ENCODE measurements around the gene RIPOR3.
"Not testable (repeated sequence)": the region's sequence is repeated elsewhere in the genome, so short reads cannot be mapped to it uniquely, and the experiment has no call there.

Gene RIPOR3

DNA sequence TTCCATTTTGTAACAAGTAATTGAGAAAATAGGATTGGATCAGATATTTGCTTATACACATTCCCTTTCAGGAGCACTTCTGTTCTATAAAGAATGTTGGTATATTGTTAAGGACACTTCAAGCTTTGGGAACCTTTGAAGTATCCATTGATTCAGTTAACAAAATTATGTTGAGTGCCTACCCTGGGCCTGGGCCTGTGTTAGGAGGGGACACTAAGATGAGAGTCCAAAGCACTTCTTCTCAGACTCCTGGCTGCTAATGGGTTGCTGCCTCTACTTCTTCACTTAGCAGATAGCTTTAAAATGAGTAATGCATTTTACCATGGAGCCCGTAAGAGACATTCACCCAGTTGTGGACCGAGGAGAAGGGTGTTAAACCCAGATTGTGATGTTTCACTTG, 140.8 kb downstream of the RIPOR3 start:
- no peaks in the 10 kb centered on the region for H3K9me3 ChIP-seq (ENCODE audit: control insufficient read depth, insufficient read depth, low read length)
- WGBS (ENCODE audit: insufficient coverage, insufficient read length) = no CpG with 5 or more reads among the region's 2 CpGs
- H3K36me3 ChIP-seq (ENCODE audit: control insufficient read depth, insufficient read depth, low read length) = no peaks in the 10 kb centered on the region
- no peak overlapping the region for H3K4me3 ChIP-seq (ENCODE audit: low read length)
- no peak overlapping the region for H3K27ac ChIP-seq (ENCODE audit: low read length)
- no peaks in the 10 kb centered on the region for H3K4me1 ChIP-seq (ENCODE audit: control insufficient read depth, insufficient read depth, low read length)
- no peaks in the 10 kb centered on the region for H3K27me3 ChIP-seq (ENCODE audit: control insufficient read depth, insufficient read depth, low read length)
- DNase-seq (ENCODE audit: low read depth, low spot score) = no peak

DNA sequence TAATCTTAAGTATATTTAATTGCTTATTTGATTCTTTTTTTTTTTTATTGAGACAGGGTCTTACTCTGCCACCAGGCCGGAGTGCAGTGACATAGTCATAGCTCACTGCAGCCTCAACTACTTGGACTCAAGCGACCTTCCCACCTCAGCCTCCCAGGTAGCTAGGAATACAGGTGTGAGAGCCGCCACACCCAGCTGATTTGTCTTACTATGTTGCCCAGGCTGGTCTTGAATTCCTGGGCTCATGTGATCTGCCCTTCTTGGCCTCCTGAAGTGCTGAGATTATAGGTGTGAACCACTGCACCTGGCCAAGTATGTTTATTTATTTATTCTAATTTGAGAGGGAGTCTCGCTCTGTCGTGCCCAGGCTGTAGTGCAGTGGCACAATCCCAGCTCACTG, 142.9 kb downstream of the RIPOR3 start:
- Histone ChIP-seq H3K27me3 (ENCODE audit: control insufficient read depth, insufficient read depth, low read length) (no peaks in the 10 kb centered on the region), H3K4me1 (ENCODE audit: control insufficient read depth, insufficient read depth, low read length) (no peaks in the 10 kb centered on the region), H3K4me3 (ENCODE audit: low read length) (no peak overlapping the region), H3K27ac (ENCODE audit: low read length) (no peak overlapping the region), H3K9me3 (ENCODE audit: control insufficient read depth, insufficient read depth, low read length) (no peaks in the 10 kb centered on the region), H3K36me3 (ENCODE audit: control insufficient read depth, insufficient read depth, low read length) (no peaks in the 10 kb centered on the region)
- DNase-seq (ENCODE audit: low read depth, low spot score) = no peak
- WGBS (ENCODE audit: insufficient coverage, insufficient read length) = no CpG with 5 or more reads among the region's 5 CpGs

DNA sequence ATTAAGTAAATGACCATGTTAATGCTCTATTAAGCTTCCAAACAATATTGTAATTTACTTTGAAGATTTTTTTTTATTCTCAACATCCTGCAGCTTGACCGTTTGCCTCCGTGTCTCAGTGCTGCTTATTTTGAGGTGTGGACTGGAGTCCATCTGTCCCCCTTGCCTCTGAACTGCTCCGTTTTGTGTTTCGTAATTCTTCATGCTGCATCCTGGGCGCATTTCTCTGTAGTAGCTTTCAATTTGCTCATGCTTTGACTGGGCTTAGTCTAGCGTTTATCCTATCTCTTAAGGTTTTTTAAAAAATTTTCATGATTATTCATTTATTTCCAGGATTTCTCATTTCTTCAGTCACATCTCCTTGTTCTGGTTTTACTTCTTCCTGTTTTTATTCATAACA, 143.4 kb downstream of the RIPOR3 start:
- WGBS (ENCODE audit: insufficient coverage, insufficient read length) = no CpG with 5 or more reads among the region's 6 CpGs
- no peaks in the 10 kb centered on the region for H3K27me3 ChIP-seq (ENCODE audit: control insufficient read depth, insufficient read depth, low read length)
- no peaks in the 10 kb centered on the region for H3K36me3 ChIP-seq (ENCODE audit: control insufficient read depth, insufficient read depth, low read length)

DNA sequence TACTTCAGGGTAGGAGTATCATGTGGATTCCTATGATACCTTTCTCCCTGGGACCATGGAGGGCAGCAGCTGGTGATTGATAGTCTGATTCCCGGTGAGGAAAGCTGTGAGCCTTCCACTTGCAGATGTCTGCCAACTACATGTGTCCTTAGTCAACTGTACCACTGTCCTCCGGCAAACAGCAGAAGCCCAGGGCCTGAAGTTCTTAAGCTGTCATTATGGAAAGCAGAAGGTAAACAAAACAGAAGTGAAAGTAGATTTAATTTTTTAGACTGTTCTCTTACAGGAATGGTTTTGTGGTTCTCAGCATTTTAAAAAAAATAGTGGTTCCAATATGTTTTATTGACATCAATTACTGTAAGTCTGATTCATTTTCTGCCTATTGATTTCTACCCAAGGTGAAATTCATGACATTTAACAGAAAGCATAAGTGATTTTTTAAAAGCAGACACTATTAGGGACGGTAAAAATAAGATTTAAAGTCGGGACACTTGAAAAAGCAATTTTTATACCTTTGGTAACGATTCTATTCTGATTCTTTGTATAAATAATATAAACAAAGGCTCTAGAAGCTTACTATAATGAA, 144.5 kb downstream of the RIPOR3 start:
- H3K9me3 ChIP-seq (ENCODE audit: control insufficient read depth, insufficient read depth, low read length) = no peaks in the 10 kb centered on the region
- no peaks in the 10 kb centered on the region for H3K4me1 ChIP-seq (ENCODE audit: control insufficient read depth, insufficient read depth, low read length)
- no peak for DNase-seq (ENCODE audit: low read depth, low spot score)
- H3K27ac ChIP-seq (ENCODE audit: low read length) = no peak overlapping the region
- H3K27me3 ChIP-seq (ENCODE audit: control insufficient read depth, insufficient read depth, low read length) = no peaks in the 10 kb centered on the region
- H3K36me3 ChIP-seq (ENCODE audit: control insufficient read depth, insufficient read depth, low read length) = no peaks in the 10 kb centered on the region
- no peak overlapping the region for H3K4me3 ChIP-seq (ENCODE audit: low read length)
- no CpG with 5 or more reads among the region's 5 CpGs for WGBS (ENCODE audit: insufficient coverage, insufficient read length)

More for the DNA sequence above, 143.4 kb downstream of the RIPOR3 start:
- Histone ChIP-seq H3K4me1 (ENCODE audit: control insufficient read depth, insufficient read depth, low read length) (no peaks in the 10 kb centered on the region), H3K27ac (ENCODE audit: low read length) (no peak overlapping the region), H3K9me3 (ENCODE audit: control insufficient read depth, insufficient read depth, low read length) (no peaks in the 10 kb centered on the region), H3K4me3 (ENCODE audit: low read length) (no peak overlapping the region)
- no peak for DNase-seq (ENCODE audit: low read depth, low spot score)

DNA sequence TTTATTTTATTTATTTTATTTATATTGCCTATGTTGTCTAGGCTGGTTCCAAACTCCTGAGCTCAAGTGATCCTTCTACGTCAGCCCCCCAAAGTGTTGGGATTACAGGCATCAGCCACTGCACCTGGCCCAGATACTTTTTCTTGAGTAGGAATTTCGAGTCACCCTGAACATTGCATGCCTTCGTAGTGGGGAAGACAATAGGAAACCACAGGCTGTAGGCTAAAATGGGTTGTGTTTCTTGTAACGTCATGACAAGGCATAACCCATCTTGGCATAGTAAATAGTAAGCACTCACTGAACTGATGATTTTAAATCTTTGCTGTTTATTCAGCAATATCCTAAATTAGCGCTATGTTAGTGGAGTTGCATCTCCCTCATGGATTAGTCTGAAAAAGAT, 146.2 kb downstream of the RIPOR3 start:
- Histone ChIP-seq H3K9me3 (ENCODE audit: control insufficient read depth, insufficient read depth, low read length) (no peaks in the 10 kb centered on the region), H3K27ac (ENCODE audit: low read length) (no peak overlapping the region), H3K27me3 (ENCODE audit: control insufficient read depth, insufficient read depth, low read length) (no peaks in the 10 kb centered on the region), H3K4me3 (ENCODE audit: low read length) (no peak overlapping the region), H3K4me1 (ENCODE audit: control insufficient read depth, insufficient read depth, low read length) (no peaks in the 10 kb centered on the region), H3K36me3 (ENCODE audit: control insufficient read depth, insufficient read depth, low read length) (no peaks in the 10 kb centered on the region)
- no peak for DNase-seq (ENCODE audit: low read depth, low spot score)
- WGBS (ENCODE audit: insufficient coverage, insufficient read length) = no CpG with 5 or more reads among the region's 5 CpGs

DNA sequence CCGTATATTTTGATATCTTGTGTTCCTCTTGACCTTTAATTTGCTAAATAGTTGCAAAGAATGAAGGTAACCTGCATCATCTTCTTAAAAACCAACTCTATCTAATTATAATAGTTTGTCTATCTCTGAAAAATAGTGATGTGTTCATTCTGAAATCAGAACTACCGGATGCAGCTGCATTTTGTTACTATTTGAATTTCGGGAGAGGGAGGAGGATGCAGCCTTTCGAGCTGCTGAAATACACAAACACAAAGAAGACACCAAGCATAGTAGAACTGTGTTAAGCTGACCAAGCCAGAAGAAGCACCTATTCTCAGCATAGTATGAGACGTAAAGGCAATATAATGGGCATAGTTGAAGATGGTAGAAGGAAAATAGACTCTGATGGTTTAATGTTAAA, 148.0 kb downstream of the RIPOR3 start:
- no peak for DNase-seq (ENCODE audit: low read depth, low spot score)
- Histone ChIP-seq H3K4me3 (ENCODE audit: low read length) (no peak overlapping the region), H3K9me3 (ENCODE audit: control insufficient read depth, insufficient read depth, low read length) (no peaks in the 10 kb centered on the region), H3K27me3 (ENCODE audit: control insufficient read depth, insufficient read depth, low read length) (no peaks in the 10 kb centered on the region), H3K27ac (ENCODE audit: low read length) (no peak overlapping the region), H3K36me3 (ENCODE audit: control insufficient read depth, insufficient read depth, low read length) (no peaks in the 10 kb centered on the region), H3K4me1 (ENCODE audit: control insufficient read depth, insufficient read depth, low read length) (no peaks in the 10 kb centered on the region)
- WGBS (ENCODE audit: insufficient coverage, insufficient read length) = no CpG with 5 or more reads among the region's 5 CpGs

DNA sequence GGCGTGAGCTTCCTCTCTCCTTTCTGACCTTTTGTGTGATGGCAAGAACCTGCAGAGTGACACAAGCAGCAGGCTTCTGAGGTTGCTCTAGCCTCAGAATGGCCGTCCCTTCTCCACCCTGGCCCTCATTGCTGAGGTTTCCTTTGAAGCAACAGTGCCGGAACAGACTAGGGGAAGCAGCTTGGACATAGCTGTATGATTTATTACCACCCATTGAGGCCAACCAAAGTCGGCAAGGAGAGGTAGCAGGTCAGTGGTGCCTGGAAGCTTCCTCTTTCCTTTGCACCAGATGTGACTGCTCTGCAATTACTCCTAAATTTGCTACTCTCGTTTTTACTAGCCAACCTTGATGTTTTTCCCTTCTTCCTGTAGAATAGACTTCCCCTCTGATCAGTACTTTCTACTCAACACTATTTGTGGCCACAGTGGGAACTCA, 149.7 kb downstream of the RIPOR3 start:
- no peaks in the 10 kb centered on the region for H3K9me3 ChIP-seq (ENCODE audit: control insufficient read depth, insufficient read depth, low read length)
- no peaks in the 10 kb centered on the region for H3K36me3 ChIP-seq (ENCODE audit: control insufficient read depth, insufficient read depth, low read length)
- no peaks in the 10 kb centered on the region for H3K27me3 ChIP-seq (ENCODE audit: control insufficient read depth, insufficient read depth, low read length)
- no peaks in the 10 kb centered on the region for H3K4me1 ChIP-seq (ENCODE audit: control insufficient read depth, insufficient read depth, low read length)
- no peak overlapping the region for H3K27ac ChIP-seq (ENCODE audit: low read length)
- no CpG with 5 or more reads among the region's 5 CpGs for WGBS (ENCODE audit: insufficient coverage, insufficient read length)
- H3K4me3 ChIP-seq (ENCODE audit: low read length) = no peak overlapping the region
- no peak for DNase-seq (ENCODE audit: low read depth, low spot score)

DNA sequence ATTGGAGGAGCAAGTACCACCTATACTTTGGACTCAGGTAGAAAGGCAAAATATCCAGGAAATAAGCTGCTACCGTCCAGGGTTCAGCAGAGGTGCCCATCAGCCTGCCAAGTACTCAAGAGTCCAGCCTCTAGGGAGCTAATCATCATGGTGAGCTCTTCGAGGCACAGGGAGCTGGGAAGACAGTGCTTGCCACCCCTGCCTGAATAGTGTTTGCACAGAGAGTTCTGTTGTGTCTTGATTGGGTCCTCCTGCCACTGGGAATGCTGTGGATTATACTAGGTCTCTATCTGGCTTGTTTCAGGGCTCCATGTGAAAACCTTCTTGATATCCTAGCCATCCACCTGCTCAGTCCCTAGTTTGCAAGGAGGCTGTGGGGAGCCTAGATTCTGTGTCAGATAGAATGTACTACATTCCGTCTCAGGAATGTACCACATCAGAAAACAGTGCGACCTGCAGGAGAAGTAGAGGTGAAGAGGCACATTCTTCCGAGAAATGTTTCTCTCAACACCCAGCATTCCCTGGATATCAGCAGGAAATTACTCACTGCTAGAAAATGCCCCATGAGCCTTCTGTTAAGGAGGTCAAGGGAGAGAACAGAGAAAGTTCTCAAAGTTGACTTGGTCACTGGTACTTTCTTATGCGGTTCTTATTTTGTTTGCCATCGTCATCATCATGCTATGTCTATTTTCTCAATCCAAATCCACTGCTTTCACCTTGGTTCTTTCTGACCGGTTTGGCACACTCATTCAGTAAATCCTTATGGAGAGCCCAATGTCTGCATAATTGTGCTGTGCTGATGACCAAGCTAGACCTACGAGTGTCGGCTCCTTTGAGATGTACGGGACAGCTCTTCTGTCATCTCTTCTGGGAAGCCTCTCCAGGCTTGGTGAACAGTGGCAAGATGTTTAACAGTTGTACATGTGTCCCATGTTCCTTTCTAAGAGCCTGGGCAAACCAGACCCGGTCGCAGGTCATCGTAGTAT, 150.4 kb downstream of the RIPOR3 start:
- Histone ChIP-seq H3K27me3 (ENCODE audit: control insufficient read depth, insufficient read depth, low read length) (no peaks in the 10 kb centered on the region), H3K27ac (ENCODE audit: low read length) (no peak overlapping the region), H3K36me3 (ENCODE audit: control insufficient read depth, insufficient read depth, low read length) (no peaks in the 10 kb centered on the region), H3K4me1 (ENCODE audit: control insufficient read depth, insufficient read depth, low read length) (no peaks in the 10 kb centered on the region), H3K4me3 (ENCODE audit: low read length) (no peak overlapping the region), H3K9me3 (ENCODE audit: control insufficient read depth, insufficient read depth, low read length) (no peaks in the 10 kb centered on the region)
- WGBS (ENCODE audit: insufficient coverage, insufficient read length) = no CpG with 5 or more reads among the region's 14 CpGs
- DNase-seq (ENCODE audit: low read depth, low spot score) = no peak

DNA sequence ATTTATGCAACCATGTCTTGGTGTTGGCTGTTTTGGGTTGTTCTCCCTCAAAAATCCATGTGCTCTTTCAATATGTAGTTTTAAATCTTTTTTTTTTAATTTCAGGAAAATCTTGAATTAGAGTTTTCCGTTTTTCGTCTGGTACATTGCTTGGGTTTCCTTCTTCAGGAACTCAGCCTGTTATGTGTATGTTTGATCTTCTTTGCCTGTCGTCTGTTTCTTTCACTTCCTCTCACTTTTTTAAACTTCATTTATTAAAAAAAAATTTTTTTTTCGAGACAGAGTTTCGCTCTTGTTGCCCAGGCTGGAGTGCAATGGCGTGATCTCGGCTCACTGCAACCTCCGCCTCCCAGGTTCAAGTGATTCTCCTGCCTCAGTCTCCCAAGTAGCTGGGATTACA, 151.5 kb downstream of the RIPOR3 start:
- H3K27ac ChIP-seq (ENCODE audit: low read length); H3K4me1 ChIP-seq (ENCODE audit: control insufficient read depth, insufficient read depth, low read length); H3K27me3 ChIP-seq (ENCODE audit: control insufficient read depth, insufficient read depth, low read length); DNase-seq (ENCODE audit: low read depth, low spot score); H3K36me3 ChIP-seq (ENCODE audit: control insufficient read depth, insufficient read depth, low read length); H3K4me3 ChIP-seq (ENCODE audit: low read length); H3K9me3 ChIP-seq (ENCODE audit: control insufficient read depth, insufficient read depth, low read length): not testable (repeated sequence)
- no CpG with 5 or more reads among the region's 8 CpGs for WGBS (ENCODE audit: insufficient coverage, insufficient read length)

DNA sequence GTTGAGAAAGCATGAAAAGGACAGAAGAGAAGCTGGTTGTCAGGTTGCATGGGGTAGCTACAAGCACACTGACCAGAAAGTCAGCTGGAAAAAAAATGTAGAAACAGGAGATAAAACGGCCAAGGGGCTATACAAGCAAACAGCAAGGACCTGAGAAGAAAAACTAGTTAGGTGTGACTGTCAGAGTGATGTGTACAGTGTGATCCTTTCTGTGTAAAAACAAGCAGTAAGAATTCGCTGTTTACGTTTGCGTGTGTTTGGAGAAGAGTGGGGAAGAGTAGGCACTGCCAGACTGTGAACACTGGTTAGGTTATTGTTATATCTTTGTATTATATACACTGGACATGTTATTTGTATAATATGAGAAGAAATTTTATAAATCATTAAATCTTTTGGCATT, 153.1 kb downstream of the RIPOR3 start:
- no peaks in the 10 kb centered on the region for H3K9me3 ChIP-seq (ENCODE audit: control insufficient read depth, insufficient read depth, low read length)
- H3K27ac ChIP-seq (ENCODE audit: low read length) = no peak overlapping the region
- no peaks in the 10 kb centered on the region for H3K4me1 ChIP-seq (ENCODE audit: control insufficient read depth, insufficient read depth, low read length)
- no peak overlapping the region for H3K4me3 ChIP-seq (ENCODE audit: low read length)
- H3K27me3 ChIP-seq (ENCODE audit: control insufficient read depth, insufficient read depth, low read length) = no peaks in the 10 kb centered on the region
- WGBS (ENCODE audit: insufficient coverage, insufficient read length) = no CpG with 5 or more reads among the region's 4 CpGs
- no peaks in the 10 kb centered on the region for H3K36me3 ChIP-seq (ENCODE audit: control insufficient read depth, insufficient read depth, low read length)
- no peak for DNase-seq (ENCODE audit: low read depth, low spot score)

All from iPS DF 6.9 (cell line).